ENCODE measurements around the gene BANP. TPM values are rescaled to one million over a fixed set of nuclear protein-coding genes. Genes with fewer than 3 reads are reported as not detected.

The BANP gene
- total and polyA plus RNA-seq, 2 of the 8 experiments (the other 6 are each of a cell fraction or from before 2014, with no cell fraction given): 25.8 to 39.8 TPM

DNA sequence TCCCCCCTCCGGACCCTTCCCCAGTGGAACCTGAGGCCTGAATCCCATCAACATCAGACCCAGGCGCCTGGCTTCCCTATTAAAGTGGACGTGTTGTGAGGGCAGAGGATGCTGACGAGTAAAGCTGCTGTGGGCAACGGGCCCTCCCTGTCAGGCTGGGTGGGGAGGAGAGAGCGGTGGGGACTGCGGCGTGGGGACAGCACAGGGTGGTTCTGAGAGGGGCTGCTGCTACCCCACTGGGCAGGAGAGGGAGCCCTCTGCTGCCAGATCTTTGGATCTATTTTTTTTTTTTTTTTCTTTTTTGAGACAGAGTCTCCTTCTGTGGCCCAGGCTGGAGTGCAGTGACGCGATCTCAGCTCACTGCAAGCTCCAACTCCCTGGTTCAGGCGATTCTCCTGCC lies 20.8 kb upstream of the BANP start (continued):
- TF ChIP-seq, protein P1, sequence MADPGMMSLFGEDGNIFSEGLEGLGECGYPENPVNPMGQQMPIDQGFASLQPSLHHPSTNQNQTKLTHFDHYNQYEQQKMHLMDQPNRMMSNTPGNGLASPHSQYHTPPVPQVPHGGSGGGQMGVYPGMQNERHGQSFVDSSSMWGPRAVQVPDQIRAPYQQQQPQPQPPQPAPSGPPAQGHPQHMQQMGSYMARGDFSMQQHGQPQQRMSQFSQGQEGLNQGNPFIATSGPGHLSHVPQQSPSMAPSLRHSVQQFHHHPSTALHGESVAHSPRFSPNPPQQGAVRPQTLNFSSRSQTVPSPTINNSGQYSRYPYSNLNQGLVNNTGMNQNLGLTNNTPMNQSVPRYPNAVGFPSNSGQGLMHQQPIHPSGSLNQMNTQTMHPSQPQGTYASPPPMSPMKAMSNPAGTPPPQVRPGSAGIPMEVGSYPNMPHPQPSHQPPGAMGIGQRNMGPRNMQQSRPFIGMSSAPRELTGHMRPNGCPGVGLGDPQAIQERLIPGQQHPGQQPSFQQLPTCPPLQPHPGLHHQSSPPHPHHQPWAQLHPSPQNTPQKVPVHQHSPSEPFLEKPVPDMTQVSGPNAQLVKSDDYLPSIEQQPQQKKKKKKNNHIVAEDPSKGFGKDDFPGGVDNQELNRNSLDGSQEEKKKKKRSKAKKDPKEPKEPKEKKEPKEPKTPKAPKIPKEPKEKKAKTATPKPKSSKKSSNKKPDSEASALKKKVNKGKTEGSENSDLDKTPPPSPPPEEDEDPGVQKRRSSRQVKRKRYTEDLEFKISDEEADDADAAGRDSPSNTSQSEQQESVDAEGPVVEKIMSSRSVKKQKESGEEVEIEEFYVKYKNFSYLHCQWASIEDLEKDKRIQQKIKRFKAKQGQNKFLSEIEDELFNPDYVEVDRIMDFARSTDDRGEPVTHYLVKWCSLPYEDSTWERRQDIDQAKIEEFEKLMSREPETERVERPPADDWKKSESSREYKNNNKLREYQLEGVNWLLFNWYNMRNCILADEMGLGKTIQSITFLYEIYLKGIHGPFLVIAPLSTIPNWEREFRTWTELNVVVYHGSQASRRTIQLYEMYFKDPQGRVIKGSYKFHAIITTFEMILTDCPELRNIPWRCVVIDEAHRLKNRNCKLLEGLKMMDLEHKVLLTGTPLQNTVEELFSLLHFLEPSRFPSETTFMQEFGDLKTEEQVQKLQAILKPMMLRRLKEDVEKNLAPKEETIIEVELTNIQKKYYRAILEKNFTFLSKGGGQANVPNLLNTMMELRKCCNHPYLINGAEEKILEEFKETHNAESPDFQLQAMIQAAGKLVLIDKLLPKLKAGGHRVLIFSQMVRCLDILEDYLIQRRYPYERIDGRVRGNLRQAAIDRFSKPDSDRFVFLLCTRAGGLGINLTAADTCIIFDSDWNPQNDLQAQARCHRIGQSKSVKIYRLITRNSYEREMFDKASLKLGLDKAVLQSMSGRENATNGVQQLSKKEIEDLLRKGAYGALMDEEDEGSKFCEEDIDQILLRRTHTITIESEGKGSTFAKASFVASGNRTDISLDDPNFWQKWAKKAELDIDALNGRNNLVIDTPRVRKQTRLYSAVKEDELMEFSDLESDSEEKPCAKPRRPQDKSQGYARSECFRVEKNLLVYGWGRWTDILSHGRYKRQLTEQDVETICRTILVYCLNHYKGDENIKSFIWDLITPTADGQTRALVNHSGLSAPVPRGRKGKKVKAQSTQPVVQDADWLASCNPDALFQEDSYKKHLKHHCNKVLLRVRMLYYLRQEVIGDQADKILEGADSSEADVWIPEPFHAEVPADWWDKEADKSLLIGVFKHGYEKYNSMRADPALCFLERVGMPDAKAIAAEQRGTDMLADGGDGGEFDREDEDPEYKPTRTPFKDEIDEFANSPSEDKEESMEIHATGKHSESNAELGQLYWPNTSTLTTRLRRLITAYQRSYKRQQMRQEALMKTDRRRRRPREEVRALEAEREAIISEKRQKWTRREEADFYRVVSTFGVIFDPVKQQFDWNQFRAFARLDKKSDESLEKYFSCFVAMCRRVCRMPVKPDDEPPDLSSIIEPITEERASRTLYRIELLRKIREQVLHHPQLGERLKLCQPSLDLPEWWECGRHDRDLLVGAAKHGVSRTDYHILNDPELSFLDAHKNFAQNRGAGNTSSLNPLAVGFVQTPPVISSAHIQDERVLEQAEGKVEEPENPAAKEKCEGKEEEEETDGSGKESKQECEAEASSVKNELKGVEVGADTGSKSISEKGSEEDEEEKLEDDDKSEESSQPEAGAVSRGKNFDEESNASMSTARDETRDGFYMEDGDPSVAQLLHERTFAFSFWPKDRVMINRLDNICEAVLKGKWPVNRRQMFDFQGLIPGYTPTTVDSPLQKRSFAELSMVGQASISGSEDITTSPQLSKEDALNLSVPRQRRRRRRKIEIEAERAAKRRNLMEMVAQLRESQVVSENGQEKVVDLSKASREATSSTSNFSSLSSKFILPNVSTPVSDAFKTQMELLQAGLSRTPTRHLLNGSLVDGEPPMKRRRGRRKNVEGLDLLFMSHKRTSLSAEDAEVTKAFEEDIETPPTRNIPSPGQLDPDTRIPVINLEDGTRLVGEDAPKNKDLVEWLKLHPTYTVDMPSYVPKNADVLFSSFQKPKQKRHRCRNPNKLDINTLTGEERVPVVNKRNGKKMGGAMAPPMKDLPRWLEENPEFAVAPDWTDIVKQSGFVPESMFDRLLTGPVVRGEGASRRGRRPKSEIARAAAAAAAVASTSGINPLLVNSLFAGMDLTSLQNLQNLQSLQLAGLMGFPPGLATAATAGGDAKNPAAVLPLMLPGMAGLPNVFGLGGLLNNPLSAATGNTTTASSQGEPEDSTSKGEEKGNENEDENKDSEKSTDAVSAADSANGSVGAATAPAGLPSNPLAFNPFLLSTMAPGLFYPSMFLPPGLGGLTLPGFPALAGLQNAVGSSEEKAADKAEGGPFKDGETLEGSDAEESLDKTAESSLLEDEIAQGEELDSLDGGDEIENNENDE (IDR thresholded peaks at IDR 0.05; ENCODE audit: insufficient replicate concordance, low read length): no peak
- TF ChIP-seq GABPA (IDR thresholded peaks at IDR 0.05; ENCODE audit: borderline replicate concordance, insufficient read depth, low read length): no peak
- no peak for TF ChIP-seq CTBP2 (IDR thresholded peaks at IDR 0.05; ENCODE audit: borderline replicate concordance, insufficient read depth, insufficient read length, low read length)
- no peak for TF ChIP-seq SIN3A (conservative IDR thresholded peaks at IDR 0.05 in 1 of 2, IDR thresholded peaks at IDR 0.05 in 1 of 2; ENCODE audit: low read depth in 1 of 2, low read length in 2 of 2)
- no peak for TF ChIP-seq SP4 (IDR thresholded peaks at IDR 0.05; ENCODE audit: low read length)
- TF ChIP-seq, protein P2, sequence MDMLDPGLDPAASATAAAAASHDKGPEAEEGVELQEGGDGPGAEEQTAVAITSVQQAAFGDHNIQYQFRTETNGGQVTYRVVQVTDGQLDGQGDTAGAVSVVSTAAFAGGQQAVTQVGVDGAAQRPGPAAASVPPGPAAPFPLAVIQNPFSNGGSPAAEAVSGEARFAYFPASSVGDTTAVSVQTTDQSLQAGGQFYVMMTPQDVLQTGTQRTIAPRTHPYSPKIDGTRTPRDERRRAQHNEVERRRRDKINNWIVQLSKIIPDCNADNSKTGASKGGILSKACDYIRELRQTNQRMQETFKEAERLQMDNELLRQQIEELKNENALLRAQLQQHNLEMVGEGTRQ (IDR thresholded peaks at IDR 0.05; ENCODE audit: low read length): no peak
